Measurements from ENCODE around the gene JAKMIP1.

JAKMIP1 gene

DNA sequence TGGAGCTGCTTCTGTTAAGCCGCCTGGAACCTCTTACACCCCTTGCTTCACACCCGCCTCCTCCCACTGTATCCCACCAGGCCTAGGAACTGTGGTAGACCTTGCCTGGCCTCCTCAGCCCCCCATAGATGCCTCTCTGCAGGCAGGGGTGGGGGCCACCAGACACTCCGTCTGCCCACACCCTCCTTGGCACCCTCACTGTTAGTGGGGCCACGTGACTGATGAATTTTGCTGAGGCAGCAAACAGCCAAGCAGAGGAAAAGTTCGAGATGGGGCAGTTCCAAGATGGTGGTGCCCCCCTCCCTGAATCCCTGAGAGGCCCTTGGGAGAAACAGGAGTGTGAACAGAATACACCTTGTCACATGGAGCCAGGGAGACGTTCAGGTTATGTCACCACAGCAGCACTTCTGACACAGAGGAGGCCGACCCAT is 141.0 kb downstream of the JAKMIP1 start:
- H3K36me3 ChIP-seq (ENCODE audit: control insufficient read depth in 1 of 2, insufficient read depth in 2 of 2, low read length in 2 of 2): no peaks in the 10 kb centered on the region
- H3K27ac ChIP-seq (ENCODE audit: low read depth, low read length): no peak overlapping the region
- H3K9ac ChIP-seq (ENCODE audit: low read depth in 1 of 2, low read length in 2 of 2): no peak overlapping the region
- peaks cover 33 to 40% of the 10 kb centered on the region in 2 donors for H3K9me3 ChIP-seq (ENCODE audit: control insufficient read depth in 1 of 2, low read length in 2 of 2)
- H3K4me3 ChIP-seq (ENCODE audit: low read depth in 1 of 2, low read length in 2 of 2): no peak overlapping the region
- H3K4me1 ChIP-seq (ENCODE audit: control insufficient read depth in 1 of 2, insufficient read depth in 2 of 2, low read length in 2 of 2): no peaks in the 10 kb centered on the region
- no peaks in the 10 kb centered on the region for H3K27me3 ChIP-seq (ENCODE audit: control insufficient read depth in 1 of 2, insufficient read depth in 2 of 2, low read length in 2 of 2)

DNA sequence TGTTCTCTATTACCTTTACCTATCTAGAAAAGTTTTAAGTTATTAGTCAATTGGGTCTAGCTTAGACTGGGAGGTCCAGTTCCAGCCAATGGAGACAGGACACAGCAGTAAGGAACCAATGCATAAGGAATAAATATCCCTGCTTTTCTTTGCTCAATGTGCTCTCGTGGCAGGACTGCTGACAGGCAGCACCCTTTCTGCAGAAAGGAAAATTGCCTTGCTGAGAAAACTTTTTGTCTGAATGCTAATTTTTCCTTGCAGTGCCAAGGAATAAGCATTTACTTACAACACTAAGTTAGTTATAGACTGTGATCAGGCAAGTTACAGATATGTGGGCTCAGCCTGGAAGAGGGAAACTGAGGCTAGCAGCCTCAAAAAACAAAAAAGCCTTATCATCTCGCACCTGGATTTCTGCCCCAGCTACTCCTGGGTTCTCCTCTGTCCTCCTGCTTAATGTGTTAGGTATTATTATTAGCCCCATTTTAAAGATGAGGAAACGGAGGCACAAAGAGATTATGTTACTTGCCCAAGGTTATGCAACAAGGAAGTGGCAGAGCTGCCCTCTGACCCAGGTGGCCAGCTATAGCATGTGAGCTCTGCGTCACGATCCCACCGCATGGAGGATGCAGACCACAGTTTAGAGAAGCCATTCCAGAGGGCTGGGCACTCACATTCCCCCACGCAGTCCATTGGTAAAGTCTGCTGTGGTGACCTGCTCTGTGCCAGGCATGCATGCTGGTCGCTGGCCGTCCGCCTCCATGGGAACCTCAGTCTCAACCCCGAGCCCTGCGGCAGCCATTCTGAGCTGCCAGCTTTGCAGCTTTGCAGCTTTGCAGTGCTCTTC is 141.6 kb downstream of the JAKMIP1 start:
- H3K9me3 ChIP-seq (ENCODE audit: control insufficient read depth in 1 of 2, low read length in 2 of 2): peaks cover 33 to 40% of the 10 kb centered on the region in 2 donors
- no peaks in the 10 kb centered on the region for H3K36me3 ChIP-seq (ENCODE audit: control insufficient read depth in 1 of 2, insufficient read depth in 2 of 2, low read length in 2 of 2)
- no peak overlapping the region for H3K4me3 ChIP-seq (ENCODE audit: low read depth in 1 of 2, low read length in 2 of 2)
- no peak overlapping the region for H3K27ac ChIP-seq (ENCODE audit: low read depth, low read length)
- no peaks in the 10 kb centered on the region for H3K27me3 ChIP-seq (ENCODE audit: control insufficient read depth in 1 of 2, insufficient read depth in 2 of 2, low read length in 2 of 2)
- H3K9ac ChIP-seq (ENCODE audit: low read depth in 1 of 2, low read length in 2 of 2): no peak overlapping the region
- no peaks in the 10 kb centered on the region for H3K4me1 ChIP-seq (ENCODE audit: control insufficient read depth in 1 of 2, insufficient read depth in 2 of 2, low read length in 2 of 2)

GRCh38 chr4:6056976-6057766 is 143.2 kb downstream of the JAKMIP1 start:
- peaks cover 33 to 40% of the 10 kb centered on the region in 2 donors for H3K9me3 ChIP-seq (ENCODE audit: control insufficient read depth in 1 of 2, low read length in 2 of 2)
- H3K36me3 ChIP-seq (ENCODE audit: control insufficient read depth in 1 of 2, insufficient read depth in 2 of 2, low read length in 2 of 2): no peaks in the 10 kb centered on the region
- H3K9ac ChIP-seq (ENCODE audit: low read depth in 1 of 2, low read length in 2 of 2): no peak overlapping the region

GRCh38 chr4:6055436-6055835 is 144.9 kb downstream of the JAKMIP1 start:
- Histone ChIP-seq H3K4me3 (ENCODE audit: low read depth in 1 of 2, low read length in 2 of 2) (no peak overlapping the region), H3K36me3 (ENCODE audit: control insufficient read depth in 1 of 2, insufficient read depth in 2 of 2, low read length in 2 of 2) (no peaks in the 10 kb centered on the region), H3K27me3 (ENCODE audit: control insufficient read depth in 1 of 2, insufficient read depth in 2 of 2, low read length in 2 of 2) (no peaks in the 10 kb centered on the region), H3K9ac (ENCODE audit: low read depth in 1 of 2, low read length in 2 of 2) (no peak overlapping the region), H3K9me3 (ENCODE audit: control insufficient read depth in 1 of 2, low read length in 2 of 2) (peaks cover 33 to 34% of the 10 kb centered on the region in 2 donors), H3K27ac (ENCODE audit: low read depth, low read length) (no peak overlapping the region), H3K4me1 (ENCODE audit: control insufficient read depth in 1 of 2, insufficient read depth in 2 of 2, low read length in 2 of 2) (no peaks in the 10 kb centered on the region)

More at GRCh38 chr4:6056976-6057766, 143.2 kb downstream of the JAKMIP1 start:
- no peaks in the 10 kb centered on the region for H3K27me3 ChIP-seq (ENCODE audit: control insufficient read depth in 1 of 2, insufficient read depth in 2 of 2, low read length in 2 of 2)
- no peak overlapping the region for H3K4me3 ChIP-seq (ENCODE audit: low read depth in 1 of 2, low read length in 2 of 2)
- H3K4me1 ChIP-seq (ENCODE audit: control insufficient read depth in 1 of 2, insufficient read depth in 2 of 2, low read length in 2 of 2): no peaks in the 10 kb centered on the region
- no peak overlapping the region for H3K27ac ChIP-seq (ENCODE audit: low read depth, low read length)

DNA sequence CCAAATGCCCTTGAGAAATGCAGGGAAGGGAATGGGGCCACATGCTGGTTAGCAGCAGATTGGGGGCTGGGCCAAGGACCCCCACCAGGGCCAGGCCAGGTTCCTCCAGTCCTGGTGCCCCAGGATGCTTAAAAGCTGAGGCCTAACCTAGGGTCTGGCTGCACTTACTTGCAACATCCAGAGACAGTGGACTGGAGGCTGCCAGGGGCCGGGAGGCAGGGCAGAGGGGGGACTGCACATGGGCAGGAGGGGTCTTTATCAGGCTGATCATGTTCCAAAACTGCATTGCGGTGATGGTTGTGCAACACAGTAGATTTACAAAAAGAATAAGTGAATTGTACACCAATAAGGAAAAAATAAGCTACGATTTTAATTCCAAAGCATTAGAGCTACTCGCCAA is 145.3 kb downstream of the JAKMIP1 start:
- H3K4me1 ChIP-seq (ENCODE audit: control insufficient read depth in 1 of 2, insufficient read depth in 2 of 2, low read length in 2 of 2): no peaks in the 10 kb centered on the region
- no peak overlapping the region for H3K27ac ChIP-seq (ENCODE audit: low read depth, low read length)
- H3K27me3 ChIP-seq (ENCODE audit: control insufficient read depth in 1 of 2, insufficient read depth in 2 of 2, low read length in 2 of 2): no peaks in the 10 kb centered on the region
- no peaks in the 10 kb centered on the region for H3K36me3 ChIP-seq (ENCODE audit: control insufficient read depth in 1 of 2, insufficient read depth in 2 of 2, low read length in 2 of 2)
- H3K4me3 ChIP-seq (ENCODE audit: low read depth in 1 of 2, low read length in 2 of 2): no peak overlapping the region
- H3K9me3 ChIP-seq (ENCODE audit: control insufficient read depth in 1 of 2, low read length in 2 of 2): peaks cover 30 to 32% of the 10 kb centered on the region in 2 donors
- no peak overlapping the region for H3K9ac ChIP-seq (ENCODE audit: low read depth in 1 of 2, low read length in 2 of 2)

DNA sequence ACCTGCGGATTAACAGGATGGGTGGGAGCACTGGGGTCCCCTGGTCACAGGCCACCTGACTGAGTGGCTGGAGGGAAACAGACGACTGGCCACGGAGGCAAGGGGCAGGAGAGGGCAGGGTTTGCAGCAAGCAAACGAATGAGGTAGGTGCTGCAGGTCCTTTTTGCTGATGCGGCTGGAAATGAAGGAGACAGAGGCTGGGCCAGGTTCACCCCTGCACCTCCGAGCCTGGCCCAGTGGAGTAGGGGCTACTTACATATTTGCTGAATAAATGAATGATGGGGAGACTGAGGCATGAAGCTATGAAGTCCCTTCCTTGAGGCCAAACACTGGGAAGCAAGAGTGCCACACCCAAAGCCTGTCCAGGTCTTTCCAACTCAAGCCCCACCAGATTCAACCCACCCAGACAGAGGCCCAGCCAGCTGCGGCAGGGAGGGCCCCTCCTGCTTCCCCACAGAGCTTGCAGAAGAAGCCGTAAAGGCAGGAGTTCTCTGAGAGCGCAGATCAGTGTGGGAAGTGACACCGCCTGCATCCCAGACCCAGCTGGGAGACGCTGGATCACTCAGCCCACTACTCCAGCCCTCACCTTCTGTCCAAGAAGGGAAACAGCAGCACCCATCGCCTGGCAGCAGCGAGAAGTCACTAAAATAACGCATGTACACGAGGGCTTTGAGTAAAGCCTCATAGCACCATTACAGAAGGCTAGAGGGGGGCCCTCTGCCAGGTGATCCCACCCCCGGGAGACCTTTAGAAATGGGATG is 146.0 kb downstream of the JAKMIP1 start:
- no peak overlapping the region for H3K27ac ChIP-seq (ENCODE audit: low read depth, low read length)
- no peaks in the 10 kb centered on the region for H3K36me3 ChIP-seq (ENCODE audit: control insufficient read depth in 1 of 2, insufficient read depth in 2 of 2, low read length in 2 of 2)
- H3K4me3 ChIP-seq (ENCODE audit: low read depth in 1 of 2, low read length in 2 of 2): no peak overlapping the region
- peaks cover 23 to 25% of the 10 kb centered on the region in 2 donors for H3K9me3 ChIP-seq (ENCODE audit: control insufficient read depth in 1 of 2, low read length in 2 of 2)
- H3K9ac ChIP-seq (ENCODE audit: low read depth in 1 of 2, low read length in 2 of 2): no peak overlapping the region
- H3K27me3 ChIP-seq (ENCODE audit: control insufficient read depth in 1 of 2, insufficient read depth in 2 of 2, low read length in 2 of 2): no peaks in the 10 kb centered on the region
- no peaks in the 10 kb centered on the region for H3K4me1 ChIP-seq (ENCODE audit: control insufficient read depth in 1 of 2, insufficient read depth in 2 of 2, low read length in 2 of 2)

DNA sequence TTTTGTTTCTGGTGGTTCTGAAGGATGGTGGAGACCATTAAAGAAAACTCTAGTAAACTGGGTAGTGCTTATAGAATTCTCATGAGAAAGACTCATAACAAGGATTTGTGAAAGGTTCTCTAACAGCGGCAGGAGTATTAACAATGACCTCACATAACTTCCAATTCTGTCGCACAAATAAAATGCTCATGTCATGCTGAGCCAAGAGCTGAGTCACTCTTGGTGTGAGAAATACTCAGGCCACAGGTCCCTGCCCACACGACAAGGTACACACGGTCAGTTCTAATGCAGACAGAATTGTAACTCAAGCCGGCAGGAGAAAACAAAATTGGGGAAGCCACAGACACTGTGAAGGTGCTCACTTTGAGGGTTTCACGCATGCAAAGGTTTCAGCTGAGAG is 147.7 kb downstream of the JAKMIP1 start:
- Histone ChIP-seq H3K4me1 (ENCODE audit: control insufficient read depth in 1 of 2, insufficient read depth in 2 of 2, low read length in 2 of 2) (no peaks in the 10 kb centered on the region), H3K9ac (ENCODE audit: low read depth in 1 of 2, low read length in 2 of 2) (no peak overlapping the region), H3K27ac (ENCODE audit: low read depth, low read length) (no peak overlapping the region), H3K9me3 (ENCODE audit: control insufficient read depth in 1 of 2, low read length in 2 of 2) (peaks cover 7 to 8% of the 10 kb centered on the region in 2 donors), H3K36me3 (ENCODE audit: control insufficient read depth in 1 of 2, insufficient read depth in 2 of 2, low read length in 2 of 2) (no peaks in the 10 kb centered on the region), H3K4me3 (ENCODE audit: low read depth in 1 of 2, low read length in 2 of 2) (no peak overlapping the region), H3K27me3 (ENCODE audit: control insufficient read depth in 1 of 2, insufficient read depth in 2 of 2, low read length in 2 of 2) (no peaks in the 10 kb centered on the region)

GRCh38 chr4:6050551-6050950 is 149.8 kb downstream of the JAKMIP1 start:
- no peak overlapping the region for H3K9ac ChIP-seq (ENCODE audit: low read depth in 1 of 2, low read length in 2 of 2)
- no peaks in the 10 kb centered on the region for H3K36me3 ChIP-seq (ENCODE audit: control insufficient read depth in 1 of 2, insufficient read depth in 2 of 2, low read length in 2 of 2)
- no peaks in the 10 kb centered on the region for H3K4me1 ChIP-seq (ENCODE audit: control insufficient read depth in 1 of 2, insufficient read depth in 2 of 2, low read length in 2 of 2)
- H3K4me3 ChIP-seq (ENCODE audit: low read depth in 1 of 2, low read length in 2 of 2): no peak overlapping the region
- no peak overlapping the region for H3K27ac ChIP-seq (ENCODE audit: low read depth, low read length)
- no peaks in the 10 kb centered on the region for H3K27me3 ChIP-seq (ENCODE audit: control insufficient read depth in 1 of 2, insufficient read depth in 2 of 2, low read length in 2 of 2)
- H3K9me3 ChIP-seq (ENCODE audit: control insufficient read depth in 1 of 2, low read length in 2 of 2): no peaks in the 10 kb centered on the region

DNA sequence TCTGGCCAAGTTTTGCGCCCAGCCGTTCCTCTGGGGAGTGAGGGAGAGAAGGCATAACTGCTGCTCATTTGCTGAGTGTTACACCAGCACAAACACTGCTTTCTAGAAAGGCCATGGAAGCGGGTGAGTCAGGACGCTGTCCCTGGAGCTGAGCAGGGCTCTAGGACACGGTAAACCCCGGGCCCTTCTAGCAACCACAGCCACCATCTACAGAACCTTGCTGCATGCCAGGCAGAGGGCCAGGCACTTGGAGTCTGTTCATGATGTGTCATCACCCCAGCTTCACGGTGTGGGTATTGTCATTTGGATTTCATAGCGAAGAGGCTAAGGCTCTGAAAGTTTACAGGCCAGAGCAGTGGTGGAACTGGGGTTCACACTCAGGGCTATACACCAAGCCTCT is 150.4 kb downstream of the JAKMIP1 start:
- Histone ChIP-seq H3K27me3 (ENCODE audit: control insufficient read depth in 1 of 2, insufficient read depth in 2 of 2, low read length in 2 of 2) (no peaks in the 10 kb centered on the region), H3K36me3 (ENCODE audit: control insufficient read depth in 1 of 2, insufficient read depth in 2 of 2, low read length in 2 of 2) (no peaks in the 10 kb centered on the region), H3K27ac (ENCODE audit: low read depth, low read length) (no peak overlapping the region), H3K4me1 (ENCODE audit: control insufficient read depth in 1 of 2, insufficient read depth in 2 of 2, low read length in 2 of 2) (no peaks in the 10 kb centered on the region), H3K9ac (ENCODE audit: low read depth in 1 of 2, low read length in 2 of 2) (no peak overlapping the region), H3K4me3 (ENCODE audit: low read depth in 1 of 2, low read length in 2 of 2) (no peak overlapping the region), H3K9me3 (ENCODE audit: control insufficient read depth in 1 of 2, low read length in 2 of 2) (no peaks in the 10 kb centered on the region)

- Histone ChIP-seq H3K36me3 (ENCODE audit: control insufficient read depth in 1 of 2, insufficient read depth in 2 of 2, low read length in 2 of 2) (no peaks in the 10 kb centered on the region), H3K27me3 (ENCODE audit: control insufficient read depth in 1 of 2, insufficient read depth in 2 of 2, low read length in 2 of 2) (no peaks in the 10 kb centered on the region), H3K4me3 (ENCODE audit: low read depth in 1 of 2, low read length in 2 of 2) (no peak overlapping the region), H3K27ac (ENCODE audit: low read depth, low read length) (no peak overlapping the region), H3K9me3 (ENCODE audit: control insufficient read depth in 1 of 2, low read length in 2 of 2) (no peaks in the 10 kb centered on the region), H3K4me1 (ENCODE audit: control insufficient read depth in 1 of 2, insufficient read depth in 2 of 2, low read length in 2 of 2) (no peaks in the 10 kb centered on the region), H3K9ac (ENCODE audit: low read depth in 1 of 2, low read length in 2 of 2) (no peak overlapping the region)
These were observed 151.1 kb downstream of the JAKMIP1 start for GRCh38 chr4:6049278-6049677.
